Naive thymus-derived CD4-positive, alpha-beta T cell (primary cell): Measurements from ENCODE around the gene MYO5A. TPM values are rescaled to one million over a fixed set of nuclear protein-coding genes. Genes with fewer than 3 reads are reported as not detected.
A peak's percentile ranks its signal among the peaks of the same experiment; 100 is the strongest.

Experiments
- ATAC-seq: fragments of 150-1000 bp; cut with Tn5 transposase; 2 replicates; pipeline ENCODE4 v1.10.0; 2021; ENCODE audit warnings: mild to moderate bottlenecking, moderate library complexity
- CTCF ChIA-PET: fragments of 350-600 bp; sonication (Branson Sonifier 250); formaldehyde crosslinking; loops from one replicate; lab custom pipeline; 2021; ENCODE audit warnings: antibody characterized with exemption; lab: Charles Lee
- POLR2A ChIA-PET: fragments of 350-600 bp; sonication (Branson Sonifier 250); formaldehyde crosslinking; loops from one replicate; lab custom pipeline; 2021; ENCODE audit warnings: antibody characterized with exemption, inconsistent platforms; lab: Charles Lee
- DNase-seq, 9 donors: peaks; one replicate each; pipeline versions ENCODE4 v3.0.0 to v3.0.0-alpha.2; 2020 to 2022; ENCODE audit warnings: mixed read lengths in 1 of 9
- H3K27ac ChIP-seq: one replicate; pipeline ENCODE4 v1.7.0; 2013; ENCODE audit warnings: mild to moderate bottlenecking, low read depth, low read length, moderate library complexity
- H3K27me3 ChIP-seq, 2 donors: one replicate each; pipeline ENCODE4 v1.7.0; 2013; ENCODE audit warnings: low read length in 2 of 2, mild to moderate bottlenecking in 2 of 2, moderate library complexity in 2 of 2; ENCODE audit not compliant: control insufficient read depth in 2 of 2, insufficient read depth in 2 of 2
- H3K36me3 ChIP-seq, 3 experiments: 1 replicate in 2 of 3; 2 replicates in 1 of 3; pipeline ENCODE4 v1.7.0; 2013; ENCODE audit warnings: low read length in 3 of 3, mild to moderate bottlenecking in 3 of 3, moderate library complexity in 1 of 3; ENCODE audit not compliant: insufficient read depth in 3 of 3, control insufficient read depth in 2 of 3
- H3K4me1 ChIP-seq, 2 donors: one replicate each; pipeline ENCODE4 v1.7.0; 2013; ENCODE audit warnings: low read length in 2 of 2, mild to moderate bottlenecking in 2 of 2, moderate library complexity in 1 of 2; ENCODE audit not compliant: control insufficient read depth in 2 of 2, insufficient read depth in 2 of 2
- H3K4me3 ChIP-seq: 2 replicates; pipeline ENCODE4 v1.7.0; 2013; ENCODE audit warnings: mild to moderate bottlenecking, low read length
- H3K9me3 ChIP-seq, 3 experiments: 1 replicate in 2 of 3; 2 replicates in 1 of 3; pipeline ENCODE4 v1.7.0; 2013; ENCODE audit warnings: low read length in 3 of 3; ENCODE audit not compliant: control insufficient read depth in 2 of 3
- H3K27ac Mint-ChIP-seq, 9 donors: one replicate each; pipeline ENCODE4 v1.8.0; 2020 to 2022; ENCODE audit warnings: mixed read lengths in 9 of 9, mild to moderate bottlenecking in 8 of 9, moderate library complexity in 5 of 9, inconsistent platforms in 2 of 9
- H3K27me3 Mint-ChIP-seq, 5 donors: one replicate each; pipeline ENCODE4 v1.8.0; 2021 to 2022; ENCODE audit warnings: mixed read lengths in 5 of 5, mild to moderate bottlenecking in 1 of 5
- H3K36me3 Mint-ChIP-seq, 5 donors: one replicate each; pipeline ENCODE4 v1.8.0; 2020 to 2022; ENCODE audit warnings: mixed read lengths in 5 of 5, mild to moderate bottlenecking in 3 of 5, inconsistent platforms in 1 of 5
- H3K4me1 Mint-ChIP-seq, 7 donors: one replicate each; pipeline ENCODE4 v1.8.0; 2020 to 2022; ENCODE audit warnings: mixed read lengths in 7 of 7, mild to moderate bottlenecking in 3 of 7, inconsistent platforms in 1 of 7
- H3K4me3 Mint-ChIP-seq, 10 donors: one replicate each; pipeline ENCODE4 v1.8.0; 2020 to 2022; ENCODE audit warnings: mild to moderate bottlenecking in 10 of 10, mixed read lengths in 10 of 10, moderate library complexity in 6 of 10, inconsistent platforms in 2 of 10
- H3K9me3 Mint-ChIP-seq, 11 donors: one replicate each; pipeline ENCODE4 v1.8.0; 2020 to 2022; ENCODE audit warnings: mixed read lengths in 11 of 11, mild to moderate bottlenecking in 4 of 11, inconsistent platforms in 1 of 11, moderate library complexity in 1 of 11
- intact Hi-C, 2 donors: fragments of 100-400 bp; cut with micrococcal nuclease; formaldehyde crosslinking; loops; one replicate each; pipeline ENCODE4 v1.15.1; 2023
- polyA plus RNA-seq, 2 donors: library from polyadenylated mRNA; unstranded; fragments of 300-500 nt; fragmentation: Illumina TruSeq; gene quantifications; one replicate each; pipeline ENCODE4 v1.2.3, GENCODE V29; 2021
- total RNA-seq, 6 experiments: library from RNA in 5 of 6; stranded (reverse) in 5 of 6; gene quantifications; 1 replicate in 5 of 6; 2 replicates in 1 of 6; pipeline ENCODE4 v1.2.3 and lab custom pipeline; 2021 to 2026

Gene MYO5A
- total and polyA plus RNA-seq, 7 experiments from 2014 or later: 4.2 to 39.6 (median 20.8) TPM

DNA sequence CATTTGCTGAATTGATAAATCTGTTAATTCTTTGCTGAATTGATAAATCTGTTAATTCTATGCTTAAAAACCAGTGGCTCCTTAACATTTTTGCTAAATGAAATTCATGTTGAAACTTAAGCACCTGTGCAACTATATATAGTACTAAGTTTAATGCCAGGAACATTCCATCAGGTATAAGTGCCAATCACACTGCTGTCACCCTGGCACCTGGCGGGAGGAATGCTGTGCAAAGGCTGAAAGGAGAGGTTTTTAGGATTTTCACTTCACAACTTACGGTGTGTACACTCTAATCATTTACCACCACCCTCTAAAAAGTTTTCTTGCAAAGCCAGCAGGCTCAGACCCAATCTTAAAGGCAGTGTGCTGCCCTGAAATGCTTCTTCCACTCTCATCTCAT, 199.5 kb downstream of the MYO5A start:
- POLR2A ChIA-PET: interaction anchor here (0.6 kb wide), 1 partner anchor 140 kb away, joined by 3 read pairs; no protein-coding TSS in a partner anchor
- Mint-ChIP-seq H3K27me3 (no peaks in the 10 kb centered on the region), H3K9me3 (peaks cover 0 to 3% (median 0%) of the 10 kb centered on the region in 11 donors), H3K4me3 (no peak overlapping the region), H3K4me1 (peaks cover 11 to 23% (median 19%) of the 10 kb centered on the region in 7 donors), H3K27ac (peak overlapping the region in 2 of 9 donors; percentile 14 to 77), H3K36me3 (peaks cover 3 to 45% (median 20%) of the 10 kb centered on the region in 5 donors)
- no peak overlapping the region for H3K27ac ChIP-seq
- ATAC-seq (no peak), DNase-seq (no peak)
- no peak overlapping the region for H3K4me3 ChIP-seq
- peaks cover 10 to 11% of the 10 kb centered on the region in 2 donors for H3K4me1 ChIP-seq
- intact Hi-C loops: no loop called here
- peaks cover 0 to 25% (median 12%) of the 10 kb centered on the region in 3 experiments for H3K36me3 ChIP-seq
- no peaks in the 10 kb centered on the region for H3K9me3 ChIP-seq
- CTCF ChIA-PET: interaction anchor here (1.0 kb wide), 1 partner anchor 405 kb away, joined by 6 read pairs; no protein-coding TSS in a partner anchor
- no peaks in the 10 kb centered on the region for H3K27me3 ChIP-seq

DNA sequence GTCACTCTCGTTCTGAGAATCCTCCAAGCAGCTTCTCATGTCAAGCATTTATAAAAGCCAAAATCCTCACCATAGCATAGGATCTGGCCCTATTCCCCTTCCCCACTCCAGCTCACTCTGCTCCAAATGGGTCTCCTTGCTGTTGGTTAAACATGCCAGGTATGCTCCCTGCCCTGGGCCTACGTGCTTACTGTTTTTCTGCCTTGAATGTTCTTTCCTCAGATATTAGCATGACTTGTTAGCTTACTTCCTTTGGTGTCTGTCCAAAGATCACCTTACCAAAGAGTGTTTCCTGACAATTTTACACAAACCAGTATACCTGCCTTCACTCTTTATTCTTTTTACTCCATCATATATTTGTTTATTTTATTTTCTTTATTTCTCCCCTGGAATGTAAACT, 200.0 kb downstream of the MYO5A start:
- intact Hi-C loops: no loop called here
- H3K27ac ChIP-seq: no peak overlapping the region
- POLR2A ChIA-PET: no interaction called here
- peaks cover 11 to 23% (median 19%) of the 10 kb centered on the region in 7 donors for H3K4me1 Mint-ChIP-seq
- H3K36me3 ChIP-seq: peaks cover 0 to 25% (median 12%) of the 10 kb centered on the region in 3 experiments
- H3K9me3 ChIP-seq: no peaks in the 10 kb centered on the region
- H3K27me3 ChIP-seq: no peaks in the 10 kb centered on the region
- CTCF ChIA-PET: interaction anchor here (0.5 to 1.5 kb wide), 3 partner anchors 10 to 409 kb away, joined by 3 to 4 read pairs (median 3); no protein-coding TSS in a partner anchor
- ATAC-seq: no peak
- peaks cover 0 to 3% (median 0%) of the 10 kb centered on the region in 11 donors for H3K9me3 Mint-ChIP-seq
- no peak for DNase-seq
- H3K27me3 Mint-ChIP-seq: no peaks in the 10 kb centered on the region
- H3K27ac Mint-ChIP-seq: no peak overlapping the region
- no peak overlapping the region for H3K4me3 Mint-ChIP-seq
- no peak overlapping the region for H3K4me3 ChIP-seq
- H3K4me1 ChIP-seq: peaks cover 10 to 11% of the 10 kb centered on the region in 2 donors
- H3K36me3 Mint-ChIP-seq: peaks cover 3 to 49% (median 20%) of the 10 kb centered on the region in 5 donors

DNA sequence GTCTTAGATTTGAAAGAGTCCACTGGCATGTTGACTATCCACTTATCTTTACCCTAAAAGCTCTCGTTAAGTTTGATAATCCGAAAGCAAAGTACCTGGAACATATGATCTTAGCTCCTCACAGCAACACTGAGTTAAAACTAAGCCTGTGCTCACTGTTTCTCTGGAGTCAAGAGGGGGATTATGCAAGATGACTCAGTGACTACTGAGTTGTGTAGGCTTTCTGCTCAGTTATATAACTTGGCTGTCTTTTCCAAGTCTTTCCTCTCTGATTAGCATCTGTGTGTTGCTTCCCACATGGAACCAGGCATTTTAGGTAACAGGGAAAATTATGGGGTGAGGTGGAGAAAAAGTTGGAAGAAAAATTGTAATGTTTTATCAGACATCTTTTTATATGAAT, 201.9 kb downstream of the MYO5A start:
- Mint-ChIP-seq H3K36me3 (peaks cover 3 to 60% (median 26%) of the 10 kb centered on the region in 5 donors), H3K27ac (no peak overlapping the region), H3K9me3 (peaks cover 0 to 3% (median 0%) of the 10 kb centered on the region in 11 donors), H3K4me3 (no peak overlapping the region), H3K4me1 (peaks cover 7 to 12% (median 7%) of the 10 kb centered on the region in 7 donors), H3K27me3 (no peaks in the 10 kb centered on the region)
- no peak for ATAC-seq
- no peaks in the 10 kb centered on the region for H3K27me3 ChIP-seq
- peaks cover 0 to 38% (median 12%) of the 10 kb centered on the region in 3 experiments for H3K36me3 ChIP-seq
- H3K27ac ChIP-seq: no peak overlapping the region
- H3K9me3 ChIP-seq: no peaks in the 10 kb centered on the region
- intact Hi-C loops: no loop called here
- no peak for DNase-seq
- H3K4me3 ChIP-seq: no peak overlapping the region
- H3K4me1 ChIP-seq: peaks cover 6 to 7% of the 10 kb centered on the region in 2 donors
- POLR2A ChIA-PET: no interaction called here
- CTCF ChIA-PET: no interaction called here

DNA sequence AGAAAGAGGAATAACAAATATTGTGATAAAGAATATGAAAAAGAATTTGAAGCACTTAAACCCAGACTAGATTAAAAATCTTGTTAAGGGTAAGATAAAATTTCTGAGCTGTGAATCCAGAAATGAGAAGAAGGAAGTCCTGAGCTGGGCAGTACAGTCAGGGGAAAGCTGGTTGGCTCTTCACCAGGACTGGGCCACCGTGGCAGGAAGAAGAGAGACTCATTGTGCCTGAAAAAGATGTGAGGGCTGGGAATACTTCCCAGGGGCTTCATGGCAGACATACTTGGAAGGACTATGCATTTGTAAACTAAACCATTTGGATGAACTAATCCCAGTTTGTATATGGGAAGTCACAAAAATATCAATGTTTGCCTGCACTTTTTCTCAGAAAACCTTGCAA, 204.6 kb downstream of the MYO5A start:
- ATAC-seq (no peak), DNase-seq (no peak)
- H3K36me3 ChIP-seq: peaks cover 7 to 52% (median 24%) of the 10 kb centered on the region in 3 experiments
- Mint-ChIP-seq H3K27me3 (no peaks in the 10 kb centered on the region), H3K36me3 (peaks cover 10 to 74% (median 47%) of the 10 kb centered on the region in 5 donors), H3K9me3 (peaks cover 0 to 2% (median 0%) of the 10 kb centered on the region in 11 donors), H3K4me3 (no peak overlapping the region), H3K4me1 (no peaks in the 10 kb centered on the region), H3K27ac (peak overlapping the region in 1 of 9 donors; percentile 16)
- intact Hi-C loops: no loop called here
- H3K27me3 ChIP-seq: no peaks in the 10 kb centered on the region
- ChIA-PET CTCF (no interaction called here), POLR2A (no interaction called here)
- no peak overlapping the region for H3K27ac ChIP-seq
- H3K9me3 ChIP-seq: no peaks in the 10 kb centered on the region
- H3K4me3 ChIP-seq: no peak overlapping the region
- no peaks in the 10 kb centered on the region for H3K4me1 ChIP-seq

DNA sequence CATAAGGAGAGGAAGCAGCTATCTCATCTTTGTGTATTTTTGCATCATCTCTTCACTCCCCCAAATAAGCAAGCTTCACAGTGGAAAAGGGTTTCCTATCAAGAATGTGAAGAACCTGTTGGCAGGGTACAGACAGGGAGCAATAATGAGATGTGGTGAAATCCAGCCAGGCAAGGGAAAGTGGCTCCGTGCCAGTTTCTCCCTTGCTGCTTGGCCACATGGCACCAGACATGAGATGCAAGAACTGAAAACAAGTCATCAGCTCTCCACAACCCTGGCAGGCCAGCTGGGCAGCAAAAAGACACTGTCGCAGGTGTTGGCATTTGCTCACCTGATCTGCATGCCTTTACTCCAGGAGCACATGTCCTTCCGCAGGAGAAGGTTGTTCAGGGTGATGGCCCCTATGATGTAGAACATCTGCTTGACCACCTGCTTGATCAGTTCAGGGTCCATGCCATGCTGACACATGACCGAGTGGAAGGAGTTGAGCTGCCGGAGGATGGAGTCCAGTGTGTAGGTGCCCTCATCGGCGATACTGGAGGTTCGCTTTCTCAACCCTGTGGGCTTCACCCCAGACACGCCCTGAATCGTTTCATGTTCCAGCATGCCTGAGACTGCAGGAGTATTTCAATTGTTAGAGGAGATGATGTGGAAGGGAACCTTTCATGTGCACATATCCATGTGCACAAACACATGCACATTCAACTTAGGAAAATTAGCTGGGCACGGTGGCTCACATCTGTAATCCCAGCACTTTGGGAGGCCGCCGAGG, 209.8 kb downstream of the MYO5A start:
- Mint-ChIP-seq H3K27ac (no peak overlapping the region), H3K9me3 (no peaks in the 10 kb centered on the region), H3K4me1 (no peaks in the 10 kb centered on the region), H3K36me3 (peaks cover 13 to 63% (median 48%) of the 10 kb centered on the region in 5 donors), H3K27me3 (no peaks in the 10 kb centered on the region), H3K4me3 (no peak overlapping the region)
- no peaks in the 10 kb centered on the region for H3K4me1 ChIP-seq
- no peaks in the 10 kb centered on the region for H3K9me3 ChIP-seq
- no peaks in the 10 kb centered on the region for H3K27me3 ChIP-seq
- intact Hi-C loops: no loop called here
- ATAC-seq: no peak
- no peak for DNase-seq
- ChIA-PET POLR2A (no interaction called here), CTCF (interaction anchor here (1.2 kb wide), 1 partner anchor 62 kb away, joined by 4 read pairs; no protein-coding TSS in a partner anchor)
- H3K4me3 ChIP-seq: no peak overlapping the region
- H3K27ac ChIP-seq: no peak overlapping the region
- peaks cover 15 to 56% (median 16%) of the 10 kb centered on the region in 3 experiments for H3K36me3 ChIP-seq

DNA sequence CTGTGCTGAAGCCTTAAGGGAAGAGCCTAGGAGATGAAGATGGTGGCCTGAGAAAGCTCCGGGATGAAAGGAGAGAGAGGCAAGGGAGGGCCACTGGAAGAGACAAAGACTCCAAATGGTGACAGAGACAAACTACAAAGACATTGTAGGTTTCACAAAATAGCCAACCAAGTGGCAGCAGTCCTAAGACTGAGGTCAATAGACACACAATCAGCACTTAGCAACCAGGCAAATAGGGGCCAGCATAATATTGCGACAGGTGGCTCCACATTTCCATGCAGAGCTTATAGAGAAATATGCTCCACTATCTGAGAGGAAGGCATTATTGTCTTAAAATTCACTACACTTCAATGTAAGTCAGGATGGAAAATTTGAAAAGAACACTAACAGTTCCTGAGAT, 211.0 kb downstream of the MYO5A start:
- ATAC-seq (no peak), DNase-seq (no peak)
- H3K36me3 ChIP-seq: peaks cover 16 to 49% (median 20%) of the 10 kb centered on the region in 3 experiments
- Mint-ChIP-seq H3K4me3 (no peak overlapping the region), H3K9me3 (no peaks in the 10 kb centered on the region), H3K27me3 (no peaks in the 10 kb centered on the region), H3K4me1 (no peaks in the 10 kb centered on the region), H3K36me3 (peaks cover 20 to 68% (median 50%) of the 10 kb centered on the region in 5 donors), H3K27ac (no peak overlapping the region)
- H3K9me3 ChIP-seq: no peaks in the 10 kb centered on the region
- no peak overlapping the region for H3K4me3 ChIP-seq
- intact Hi-C loops: no loop called here
- CTCF ChIA-PET: interaction anchor here (1.2 kb wide), 1 partner anchor 61 kb away, joined by 4 read pairs; no protein-coding TSS in a partner anchor
- no peak overlapping the region for H3K27ac ChIP-seq
- H3K4me1 ChIP-seq: no peaks in the 10 kb centered on the region
- POLR2A ChIA-PET: no interaction called here
- H3K27me3 ChIP-seq: no peaks in the 10 kb centered on the region
